SHP77 (cell line): Measurements from ENCODE around the gene ZNF774.
A peak's percentile ranks its signal among the peaks of the same experiment; 100 is the strongest.
"Not testable (repeated sequence)": the region's sequence is repeated elsewhere in the genome, so short reads cannot be mapped to it uniquely, and the experiment has no call there.

ENCODE experiments used
- DNase-seq, 2 experiments: peaks; one replicate each; lab custom pipeline; 2025; lab: John Stamatoyannopoulos, UW

Gene ZNF774

DNA sequence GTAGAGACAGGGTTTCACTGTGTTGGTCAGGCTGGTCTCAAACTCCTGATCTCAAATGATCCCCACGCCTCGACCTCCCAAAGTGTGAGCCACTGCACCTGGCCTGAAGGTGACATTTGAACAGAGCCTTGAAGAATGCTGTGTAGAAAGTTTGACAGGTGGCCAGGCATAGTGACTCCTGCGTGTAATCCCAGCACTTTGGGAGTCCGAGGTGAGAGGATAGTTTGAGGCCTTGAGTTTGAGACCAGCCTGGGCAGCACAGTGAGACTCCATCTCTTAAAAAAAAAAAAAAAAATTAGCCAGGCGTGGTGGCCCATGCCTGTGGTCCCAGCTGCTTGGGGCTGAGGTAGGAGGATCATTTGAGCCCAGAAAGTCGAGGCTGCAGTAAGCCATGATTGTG lies 37.4 kb downstream of the ZNF774 start:
- DNase-seq = no peak

DNA sequence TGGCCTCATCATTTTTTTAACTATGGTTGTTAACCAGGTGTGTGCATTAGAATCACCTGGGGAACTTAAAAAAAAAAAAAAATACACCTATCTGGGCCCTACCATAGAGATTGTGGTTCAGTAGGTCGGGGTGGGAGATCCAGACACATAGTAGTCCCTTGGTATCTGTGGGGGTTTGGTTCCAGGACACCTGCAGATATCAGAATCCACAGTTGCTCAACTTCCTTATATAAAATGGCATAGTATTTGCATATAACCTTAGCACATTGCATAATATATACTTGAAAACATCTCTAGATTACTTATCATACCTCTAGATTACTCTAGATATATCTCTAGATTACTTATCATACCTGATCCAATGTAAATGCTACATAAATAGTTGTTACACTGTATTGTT lies 41.0 kb downstream of the ZNF774 start:
- DNase-seq = no peak

DNA sequence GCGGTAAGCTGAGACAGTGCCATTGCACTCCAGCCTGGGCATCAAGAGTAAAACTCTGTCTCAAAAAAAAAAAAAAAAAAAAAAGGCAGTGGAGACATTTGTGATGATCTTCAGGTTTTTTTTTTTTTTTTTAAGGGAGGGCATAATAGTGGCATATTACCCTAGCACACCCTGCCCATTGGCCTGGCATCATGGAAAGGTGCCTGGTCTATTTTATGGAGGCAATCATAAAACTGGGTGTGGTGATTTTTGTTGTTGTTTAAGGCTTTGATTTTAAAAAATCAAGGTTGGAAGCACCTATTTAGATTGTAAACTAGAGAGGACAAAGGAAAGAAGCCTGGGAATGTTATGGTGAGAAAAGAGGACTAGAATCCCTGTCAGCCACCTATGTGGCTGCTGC lies 42.0 kb downstream of the ZNF774 start:
- DNase-seq = no peak

DNA sequence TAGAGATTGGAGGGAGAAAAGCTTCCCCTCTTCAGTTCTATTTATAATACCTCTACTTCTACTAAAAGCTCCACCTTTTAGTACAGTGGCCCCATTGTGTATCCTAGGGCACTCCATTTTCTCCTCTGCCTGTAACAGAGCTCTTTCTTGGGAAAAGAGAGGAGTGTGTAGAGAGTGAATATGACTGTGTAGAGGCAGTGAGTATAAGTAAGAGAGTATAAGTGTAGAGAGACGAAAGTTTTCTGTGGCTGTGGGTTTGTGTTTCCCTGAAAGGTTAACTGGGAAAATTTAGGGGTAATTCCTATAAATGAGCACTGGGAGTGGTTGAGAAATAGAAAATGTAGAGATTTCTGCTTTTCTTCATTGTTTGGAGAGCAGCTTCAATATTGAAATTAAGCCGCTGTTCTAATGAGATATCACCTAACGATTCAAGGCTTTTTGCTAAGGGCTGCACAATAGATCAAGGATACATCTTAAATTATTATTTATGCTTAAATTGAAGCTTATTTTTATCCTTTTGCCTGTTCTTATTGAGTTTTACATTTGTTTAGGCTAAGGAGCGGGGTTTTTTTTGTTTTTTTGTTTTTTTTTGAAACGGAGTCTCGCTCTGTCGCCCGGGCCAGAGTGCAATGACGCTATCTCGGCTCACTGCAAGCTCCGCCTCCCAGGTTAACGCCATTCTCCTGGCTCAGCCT lies 42.8 kb downstream of the ZNF774 start:
- no peak for DNase-seq

DNA sequence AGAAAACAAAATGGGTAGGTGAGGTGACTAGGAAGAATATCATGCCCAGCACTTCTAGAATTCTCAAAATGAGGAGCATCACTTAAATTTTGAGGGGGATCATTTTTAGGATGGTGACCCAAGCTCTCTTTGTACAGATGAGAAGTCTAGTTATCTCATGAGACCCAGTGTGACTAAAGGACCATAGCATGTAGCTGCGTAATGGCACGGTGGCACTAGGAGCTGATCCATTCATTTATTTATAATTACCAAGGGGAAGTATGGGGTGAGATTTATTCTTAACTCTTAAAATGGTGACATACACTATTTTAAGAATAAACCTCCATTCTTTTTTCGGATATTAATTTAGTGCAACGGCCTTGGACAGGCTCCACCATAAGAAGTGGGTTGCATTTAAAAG lies 44.2 kb downstream of the ZNF774 start:
- DNase-seq = no peak

DNA sequence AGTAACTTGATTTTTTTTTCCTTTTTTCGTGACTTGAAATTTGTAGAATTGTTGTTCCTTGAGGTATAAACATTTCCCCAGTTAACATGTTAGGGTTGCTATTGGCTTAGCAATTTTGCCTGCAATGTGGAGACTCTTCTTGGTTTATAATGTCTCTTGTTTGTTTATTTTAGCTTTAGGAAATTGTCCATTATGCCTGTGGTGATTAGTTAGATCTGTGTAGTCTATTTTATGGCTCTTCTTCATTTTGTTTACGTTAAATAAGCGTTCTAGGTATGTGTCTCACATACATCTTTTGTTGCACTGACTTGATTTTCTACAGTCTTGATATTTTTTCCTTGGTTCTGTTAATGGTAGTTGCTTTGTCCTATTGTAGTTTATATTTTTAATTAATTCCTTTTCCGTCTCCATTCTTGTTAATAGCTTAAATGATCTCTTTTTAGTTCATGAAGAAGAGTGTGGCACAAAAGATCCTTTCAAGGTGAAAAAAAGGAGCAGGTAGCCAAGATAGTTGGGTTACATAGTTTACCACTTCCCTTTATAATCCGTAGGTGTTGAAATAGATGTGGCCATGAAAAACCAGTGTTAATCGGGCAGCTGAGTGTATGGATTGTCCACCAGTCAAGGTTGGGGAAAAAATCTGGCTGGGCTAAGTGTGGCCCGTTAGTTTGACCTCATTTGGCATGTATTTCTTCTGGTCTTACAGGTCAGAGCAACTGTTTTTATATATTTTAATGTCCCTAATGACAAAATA lies 48.1 kb downstream of the ZNF774 start:
- no peak for DNase-seq

DNA sequence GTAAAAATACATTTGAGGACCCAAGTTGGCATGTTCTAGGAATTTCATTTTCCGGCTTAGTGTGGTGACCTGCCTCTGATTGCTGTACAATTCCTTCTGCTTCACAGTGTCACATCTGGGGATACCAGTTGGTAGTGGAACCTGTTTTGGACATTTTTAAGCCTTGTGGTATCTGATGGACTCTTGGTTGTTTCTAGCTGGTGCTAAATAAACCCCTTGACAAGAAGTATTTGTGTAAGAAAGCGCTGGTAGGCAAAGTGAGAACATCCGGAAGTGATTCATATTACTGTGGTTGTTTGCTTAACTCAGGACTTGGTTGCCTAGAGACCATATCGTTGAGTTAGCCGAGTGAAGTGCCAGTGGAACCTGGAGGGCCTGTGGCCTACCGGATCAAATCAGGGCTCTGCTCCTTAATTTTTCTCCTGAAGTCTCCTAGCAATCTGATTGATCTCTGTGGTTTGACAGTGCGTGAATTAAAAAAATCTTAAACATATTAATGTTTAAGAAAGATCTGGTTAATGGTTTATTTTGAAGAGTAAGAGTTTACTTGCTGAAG lies 48.8 kb downstream of the ZNF774 start:
- peak; percentile 88 to 93 for DNase-seq

DNA sequence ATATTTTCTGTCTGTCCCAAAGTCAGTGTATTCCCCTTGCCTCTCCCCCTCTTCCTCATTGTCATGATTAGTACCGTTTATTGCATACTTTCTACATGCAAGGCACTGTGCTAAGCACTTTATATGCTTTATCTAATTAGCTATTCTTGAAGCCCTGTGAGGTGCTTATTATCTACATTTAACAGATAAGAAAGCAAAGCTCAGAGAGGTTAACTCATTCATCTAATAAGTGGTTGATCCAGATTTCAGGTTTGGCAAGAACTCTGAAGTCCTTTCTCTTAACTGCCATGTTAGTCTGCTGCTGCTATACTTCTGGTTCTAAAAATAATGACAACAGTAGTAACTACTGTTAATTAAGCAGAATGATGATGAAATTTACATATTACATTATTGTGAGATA lies 49.4 kb downstream of the ZNF774 start:
- DNase-seq = no peak

DNA sequence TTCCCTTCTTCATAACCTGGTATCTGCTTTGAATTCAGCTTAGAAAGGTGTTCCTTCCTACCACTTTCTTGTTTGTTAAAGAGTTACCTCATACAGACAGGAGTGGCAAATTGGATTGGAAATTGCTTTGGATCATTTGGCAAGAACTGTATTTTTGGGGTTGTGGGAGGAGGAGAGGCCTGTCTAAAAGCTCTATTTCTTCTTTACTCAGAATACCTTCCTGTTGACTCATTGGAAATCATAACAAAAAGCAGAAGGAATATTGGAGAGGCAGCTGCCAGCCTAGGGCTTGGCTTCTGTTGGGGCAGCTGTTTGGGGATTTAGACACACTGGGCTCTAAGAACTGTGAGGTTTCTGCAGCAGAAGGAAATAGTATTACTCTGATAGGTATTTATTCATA lies 50.1 kb downstream of the ZNF774 start:
- peak; percentile 81 to 82 for DNase-seq

DNA sequence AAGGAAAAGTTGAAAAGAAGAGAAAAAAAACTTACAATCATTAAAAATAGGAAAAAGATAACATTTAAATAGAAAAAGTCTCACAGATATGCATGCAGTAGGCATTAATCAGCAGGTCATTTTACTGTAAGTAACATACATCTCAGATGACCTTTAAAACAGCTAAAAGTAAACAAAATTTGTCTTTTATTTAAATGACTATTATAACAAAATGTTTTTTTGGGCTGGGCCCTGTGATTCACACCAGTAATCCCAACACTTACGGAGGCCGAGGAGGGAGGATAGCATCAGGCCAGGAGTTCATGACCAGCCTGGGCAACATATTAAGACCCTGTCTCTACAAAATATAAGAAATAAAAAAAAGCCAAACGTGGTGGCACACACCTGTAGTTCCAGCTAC lies 50.7 kb downstream of the ZNF774 start:
- no peak for DNase-seq

DNA sequence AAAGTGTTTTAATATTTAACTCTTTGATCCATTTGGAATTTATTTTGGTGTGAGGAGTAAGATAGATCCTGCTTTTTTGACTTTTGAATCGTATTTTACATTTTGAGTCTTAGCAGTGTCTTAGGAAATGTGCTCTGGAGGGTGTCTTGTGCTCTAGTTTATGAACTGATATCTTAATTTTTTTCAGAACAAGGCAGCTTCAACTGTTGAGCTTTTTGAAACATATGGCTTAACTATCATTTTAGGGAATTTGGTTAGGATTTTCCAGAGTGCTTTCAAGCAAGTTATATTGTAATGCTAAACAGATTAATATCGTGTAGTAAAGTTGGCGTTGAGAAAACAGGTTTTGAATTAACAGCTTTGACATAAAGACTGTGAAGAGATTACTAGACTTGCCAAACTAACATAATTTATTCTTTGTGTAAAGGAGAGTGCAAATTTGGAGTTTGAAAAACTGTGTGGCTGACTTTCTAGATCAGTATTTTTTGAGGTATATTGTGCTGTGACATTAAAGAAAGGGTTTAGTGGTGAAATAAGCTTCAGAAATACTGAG lies 53.0 kb downstream of the ZNF774 start:
- DNase-seq = no peak

DNA sequence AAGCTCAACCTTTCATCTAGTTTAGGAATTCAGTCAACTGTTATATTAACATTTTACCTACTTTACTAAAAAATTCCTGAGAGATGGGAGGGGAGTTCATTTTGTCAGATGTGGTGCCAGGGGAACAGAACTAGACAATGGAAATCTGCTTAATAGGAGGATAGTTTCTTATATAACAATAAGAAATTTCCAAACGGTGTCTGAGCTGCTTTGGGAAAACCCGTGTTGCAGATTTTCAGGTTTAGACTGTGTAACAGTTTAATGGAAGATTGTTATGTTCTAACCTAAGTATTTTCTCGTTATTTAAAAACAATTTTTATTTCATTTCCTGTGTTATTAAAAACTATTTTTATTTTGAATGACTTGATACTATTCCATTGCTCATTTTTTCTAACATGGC lies 55.3 kb downstream of the ZNF774 start:
- no peak for DNase-seq

DNA sequence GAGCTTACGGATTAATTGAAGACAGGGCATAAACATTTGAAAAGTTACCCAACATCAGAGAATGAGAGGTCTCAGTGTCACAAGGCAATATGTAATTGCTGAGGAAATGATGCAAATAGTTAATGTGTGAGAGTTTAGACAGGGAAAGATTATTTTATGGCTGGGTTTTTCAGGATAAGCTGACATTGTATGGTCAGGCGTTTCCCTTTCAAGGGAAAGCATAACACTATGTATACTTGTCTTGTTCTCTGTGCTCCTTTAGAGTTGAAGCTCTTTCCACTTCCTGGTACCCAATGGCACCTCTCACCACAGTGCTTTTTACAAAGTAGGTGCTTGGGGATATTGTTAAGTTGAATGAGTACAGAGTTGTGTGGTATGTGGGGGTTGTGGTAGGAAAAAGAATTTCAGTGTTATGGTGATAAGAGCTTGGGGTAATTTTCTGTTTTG lies 55.8 kb downstream of the ZNF774 start:
- no peak for DNase-seq

DNA sequence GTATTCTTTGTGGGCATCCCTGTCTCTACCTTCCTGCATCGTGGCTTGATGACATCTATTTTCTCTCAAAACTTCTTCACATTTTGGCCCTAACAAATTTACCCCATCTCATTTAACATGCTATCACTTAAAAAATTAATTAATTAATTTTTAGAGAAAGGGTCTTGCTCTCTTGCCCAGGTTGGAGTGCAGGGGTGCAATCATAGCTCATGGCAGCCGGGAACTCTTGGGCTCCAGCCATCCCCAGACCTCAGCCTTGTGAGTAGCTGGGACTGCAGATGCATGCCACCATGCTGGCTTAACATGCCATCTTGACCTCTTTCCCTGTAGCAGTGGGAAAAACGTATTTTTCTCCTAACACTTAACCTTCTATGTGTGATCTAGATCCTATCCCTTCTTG lies 56.6 kb downstream of the ZNF774 start:
- DNase-seq = no peak

DNA sequence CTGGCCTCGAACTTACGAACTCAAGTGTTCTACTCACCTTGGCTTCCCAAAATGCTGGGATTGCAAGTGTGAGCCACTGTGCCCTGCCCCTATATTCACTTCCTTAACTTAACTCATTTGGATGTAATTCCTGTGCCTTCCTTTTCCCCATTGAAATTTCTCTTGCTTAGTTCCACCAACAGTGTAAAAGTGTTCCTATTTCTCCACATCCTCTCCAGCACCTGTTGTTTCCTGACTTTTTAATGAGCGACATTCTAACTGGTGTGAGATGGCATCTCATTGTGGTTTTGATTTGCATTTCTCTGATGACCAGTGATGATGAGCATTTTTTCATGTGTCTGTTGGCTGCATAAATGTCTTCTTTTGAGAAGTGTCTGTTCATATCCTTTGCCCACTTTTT lies 57.5 kb downstream of the ZNF774 start:
- not testable (repeated sequence) for DNase-seq

DNA sequence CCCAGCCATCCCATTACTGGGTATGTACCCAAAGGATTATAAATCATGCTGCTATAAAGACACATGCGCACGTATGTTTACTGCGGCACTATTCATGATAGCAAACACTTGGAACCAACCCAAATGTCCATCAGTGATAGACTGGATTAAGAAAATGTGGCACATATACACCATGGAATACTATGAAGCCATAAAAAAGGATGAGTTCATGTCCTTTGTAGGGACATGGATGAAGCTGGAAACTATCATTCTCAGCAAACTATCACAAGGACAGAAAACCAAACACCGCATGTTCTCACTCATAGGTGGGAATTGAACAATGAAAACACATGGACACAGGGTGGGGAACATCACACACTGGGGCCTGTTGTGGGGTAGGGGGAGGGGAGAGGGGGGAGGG lies 58.2 kb downstream of the ZNF774 start:
- DNase-seq = not testable (repeated sequence)

DNA sequence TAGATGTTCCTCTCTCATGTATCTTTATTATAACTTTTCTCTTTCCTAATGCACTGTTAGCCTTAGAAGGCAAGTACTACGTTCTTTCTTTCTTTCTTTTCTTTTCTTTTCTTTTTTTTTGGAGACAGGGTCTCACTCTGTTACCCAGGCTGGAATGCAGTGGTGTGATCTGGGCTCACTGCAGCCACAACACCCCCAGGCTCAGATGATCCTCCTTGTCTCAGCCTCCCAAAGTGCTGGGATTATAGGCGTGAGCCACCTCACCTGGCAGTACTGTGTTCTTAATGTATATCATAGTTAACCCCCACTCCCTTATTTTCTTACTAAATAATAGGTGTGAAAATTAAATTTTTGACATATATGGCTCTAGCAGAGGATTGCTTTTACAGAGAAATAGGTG lies 59.1 kb downstream of the ZNF774 start:
- DNase-seq = no peak
